Measurements from ENCODE around the gene PNKP. TPM values are rescaled to one million over a fixed set of nuclear protein-coding genes. Genes with fewer than 3 reads are reported as not detected.

Gene PNKP
- total and polyA plus RNA-seq, 10 of the 15 experiments (the other 5 are each of a cell fraction or from before 2014, with no cell fraction given): 2.9 to 82.3 (median 33.2) TPM

GRCh38 chr19:49911381-49912145 lies 44.2 kb upstream of the PNKP start (continued):
- TF ChIP-seq SP1 (IDR thresholded peaks at IDR 0.05; ENCODE audit: low read depth, low read length) (peak; percentile 56), ZNF687 (IDR thresholded peaks at IDR 0.05) (peak; percentile 89), KAT2A (conservative IDR thresholded peaks at IDR 0.05; ENCODE audit: control insufficient read depth, low read depth, low read length) (no peak), IKZF2 (IDR thresholded peaks at IDR 0.05) (peak; percentile 79 to 81), POLR2AphosphoS5 (IDR thresholded peaks at IDR 0.05; ENCODE audit: low read length) (peak; percentile 75), ETV6 (conservative IDR thresholded peaks at IDR 0.05 in 1 of 2, IDR thresholded peaks at IDR 0.05 in 1 of 2; ENCODE audit: borderline replicate concordance in 1 of 2, low read depth in 1 of 2) (peak in 1 of 2 experiments; percentile 88; a peak in 2 of 4 replicates), BRCA1 (IDR thresholded peaks at IDR 0.05; ENCODE audit: low read depth, low read length) (no peak), MTA2 (IDR thresholded peaks at IDR 0.05; ENCODE audit: low read depth) (peak; percentile 50; the same call in 1 of the 2 replicates), ZZZ3 (IDR thresholded peaks at IDR 0.05; ENCODE audit: control insufficient read depth, insufficient read length, low read depth) (no peak), TCF7 (IDR thresholded peaks at IDR 0.05; ENCODE audit: borderline replicate concordance) (no peak), PAX5 (IDR thresholded peaks at IDR 0.05; ENCODE audit: borderline replicate concordance, low read depth, low read length) (peak; percentile 57; the same call in 1 of the 2 replicates), CTCF (IDR thresholded peaks at IDR 0.05 in 2 of 3, conservative IDR thresholded peaks at IDR 0.05 in 1 of 3; ENCODE audit: control insufficient read depth in 2 of 3, extremely low read depth in 1 of 3, insufficient read depth in 1 of 3, low read depth in 3 of 3, low read length in 3 of 3) (no peak), SMARCA5 (IDR thresholded peaks at IDR 0.05) (0 out of 2 replicates have a peak, but pooled peaks have one; percentile 20), PKNOX1 (IDR thresholded peaks at IDR 0.05) (peak; percentile 35; the same call in 1 of the 2 replicates), YY1 (IDR thresholded peaks at IDR 0.05; ENCODE audit: low read depth, low read length) (no peak; the same call in 1 of the 2 replicates)
- TF ChIP-seq, protein P1, sequence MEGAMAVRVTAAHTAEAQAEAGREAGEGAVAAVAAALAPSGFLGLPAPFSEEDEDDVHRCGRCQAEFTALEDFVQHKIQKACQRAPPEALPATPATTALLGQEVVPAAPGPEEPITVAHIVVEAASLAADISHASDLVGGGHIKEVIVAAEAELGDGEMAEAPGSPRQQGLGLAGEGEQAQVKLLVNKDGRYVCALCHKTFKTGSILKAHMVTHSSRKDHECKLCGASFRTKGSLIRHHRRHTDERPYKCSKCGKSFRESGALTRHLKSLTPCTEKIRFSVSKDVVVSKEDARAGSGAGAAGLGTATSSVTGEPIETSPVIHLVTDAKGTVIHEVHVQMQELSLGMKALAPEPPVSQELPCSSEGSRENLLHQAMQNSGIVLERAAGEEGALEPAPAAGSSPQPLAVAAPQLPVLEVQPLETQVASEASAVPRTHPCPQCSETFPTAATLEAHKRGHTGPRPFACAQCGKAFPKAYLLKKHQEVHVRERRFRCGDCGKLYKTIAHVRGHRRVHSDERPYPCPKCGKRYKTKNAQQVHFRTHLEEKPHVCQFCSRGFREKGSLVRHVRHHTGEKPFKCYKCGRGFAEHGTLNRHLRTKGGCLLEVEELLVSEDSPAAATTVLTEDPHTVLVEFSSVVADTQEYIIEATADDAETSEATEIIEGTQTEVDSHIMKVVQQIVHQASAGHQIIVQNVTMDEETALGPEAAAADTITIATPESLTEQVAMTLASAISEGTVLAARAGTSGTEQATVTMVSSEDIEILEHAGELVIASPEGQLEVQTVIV (IDR thresholded peaks at IDR 0.05; ENCODE audit: borderline replicate concordance, partially characterized antibody): no peak
- TF ChIP-seq, protein P2, sequence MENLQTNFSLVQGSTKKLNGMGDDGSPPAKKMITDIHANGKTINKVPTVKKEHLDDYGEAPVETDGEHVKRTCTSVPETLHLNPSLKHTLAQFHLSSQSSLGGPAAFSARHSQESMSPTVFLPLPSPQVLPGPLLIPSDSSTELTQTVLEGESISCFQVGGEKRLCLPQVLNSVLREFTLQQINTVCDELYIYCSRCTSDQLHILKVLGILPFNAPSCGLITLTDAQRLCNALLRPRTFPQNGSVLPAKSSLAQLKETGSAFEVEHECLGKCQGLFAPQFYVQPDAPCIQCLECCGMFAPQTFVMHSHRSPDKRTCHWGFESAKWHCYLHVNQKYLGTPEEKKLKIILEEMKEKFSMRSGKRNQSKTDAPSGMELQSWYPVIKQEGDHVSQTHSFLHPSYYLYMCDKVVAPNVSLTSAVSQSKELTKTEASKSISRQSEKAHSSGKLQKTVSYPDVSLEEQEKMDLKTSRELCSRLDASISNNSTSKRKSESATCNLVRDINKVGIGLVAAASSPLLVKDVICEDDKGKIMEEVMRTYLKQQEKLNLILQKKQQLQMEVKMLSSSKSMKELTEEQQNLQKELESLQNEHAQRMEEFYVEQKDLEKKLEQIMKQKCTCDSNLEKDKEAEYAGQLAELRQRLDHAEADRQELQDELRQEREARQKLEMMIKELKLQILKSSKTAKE (IDR thresholded peaks at IDR 0.05; ENCODE audit: low read depth, poor library complexity, severe bottlenecking): peak; percentile 46
